HG03066 (cell line): Measurements from ENCODE around the gene MATR3.

Source experiments
- ATAC-seq: cut with Tn5 transposase; IDR thresholded peaks from one replicate; pipeline ENCODE4 v1.9.1; 2021; ENCODE audit warnings: low read depth; ENCODE audit not compliant: unreplicated experiment

Gene MATR3

DNA sequence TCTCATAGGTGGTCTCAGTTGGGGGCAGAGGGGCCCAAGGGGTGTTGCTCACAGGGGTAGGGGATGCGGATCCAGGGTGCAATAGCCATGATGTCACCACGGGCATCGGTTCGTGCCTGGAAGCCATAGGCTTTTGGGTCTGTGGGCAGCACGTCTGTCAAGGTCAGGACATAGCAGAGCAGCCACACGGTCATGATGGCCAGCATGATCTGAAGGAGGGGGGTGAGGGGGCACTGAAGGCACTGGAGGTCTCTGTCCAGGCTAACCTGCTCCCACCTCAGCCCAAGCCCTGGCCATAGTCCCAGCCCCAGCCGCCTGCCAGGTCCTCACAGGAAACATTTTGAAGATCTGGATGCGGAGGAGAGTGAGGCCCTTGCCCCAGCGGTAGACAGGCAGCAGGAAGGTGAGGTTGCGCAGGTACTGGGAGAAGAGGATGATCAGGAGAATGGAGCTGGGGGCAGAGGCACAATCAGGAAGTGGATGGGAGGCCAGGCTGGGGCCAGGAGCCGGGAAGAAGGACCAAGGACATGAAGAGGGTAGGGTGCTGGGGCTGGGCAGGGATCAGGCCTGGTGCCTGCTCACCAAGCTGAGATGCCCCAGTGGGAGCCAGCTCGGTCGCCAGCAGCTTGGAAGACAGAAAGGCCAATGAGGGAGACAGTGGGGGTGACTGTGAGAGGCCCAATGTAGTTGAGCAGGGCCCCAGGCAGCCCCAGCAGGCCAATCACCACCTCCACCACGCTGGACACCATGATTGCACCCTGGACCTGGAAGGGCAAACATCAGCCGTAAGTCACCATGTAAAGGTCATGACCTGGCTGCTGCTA is 86.3 kb downstream of the MATR3 start:
- ATAC-seq: no peak
